WERI-Rb-1 (cell line): ENCODE data around the gene CCDC110.
"Not testable (repeated sequence)": the region's sequence is repeated elsewhere in the genome, so short reads cannot be mapped to it uniquely, and the experiment has no call there.

ENCODE experiments used
- DNase-seq: peaks from one replicate; pipeline ENCODE4 v3.0.0-alpha.2; 2020
- H3K27ac ChIP-seq: fragments of 250-450 bp; sonication (Bioruptor Pico); 2 replicates; pipeline ENCODE4 v1.5.1; 2020; ENCODE audit warnings: mild to moderate bottlenecking, moderate library complexity
- H3K27me3 ChIP-seq: fragments of 250-450 bp; sonication (Bioruptor Pico); 2 replicates; pipeline ENCODE4 v1.5.1; 2021; ENCODE audit warnings: mild to moderate bottlenecking, low read depth, moderate library complexity; ENCODE audit not compliant: insufficient read depth, severe bottlenecking
- H3K36me3 ChIP-seq: fragments of 250-450 bp; sonication (Bioruptor Pico); 2 replicates; pipeline ENCODE4 v1.5.1; 2020; ENCODE audit warnings: mild to moderate bottlenecking, moderate library complexity
- H3K4me3 ChIP-seq: 2 replicates; pipeline ENCODE4 v1.5.1; 2011; ENCODE audit warnings: low read depth, mild to moderate bottlenecking, control low read depth, low read length
- H3K9me3 ChIP-seq: fragments of 250-450 bp; sonication (Bioruptor Pico); 2 replicates; pipeline ENCODE4 v1.5.1; 2021; ENCODE audit warnings: mild to moderate bottlenecking, moderate library complexity; ENCODE audit not compliant: severe bottlenecking
- TF ChIP-seq, protein P1 (sequence below): IDR thresholded peaks from 2 replicates; pipeline ENCODE4 v1.5.1; 2011; ENCODE audit warnings: low read depth, mild to moderate bottlenecking, control low read depth, inconsistent platforms, low read length

CCDC110 gene

DNA sequence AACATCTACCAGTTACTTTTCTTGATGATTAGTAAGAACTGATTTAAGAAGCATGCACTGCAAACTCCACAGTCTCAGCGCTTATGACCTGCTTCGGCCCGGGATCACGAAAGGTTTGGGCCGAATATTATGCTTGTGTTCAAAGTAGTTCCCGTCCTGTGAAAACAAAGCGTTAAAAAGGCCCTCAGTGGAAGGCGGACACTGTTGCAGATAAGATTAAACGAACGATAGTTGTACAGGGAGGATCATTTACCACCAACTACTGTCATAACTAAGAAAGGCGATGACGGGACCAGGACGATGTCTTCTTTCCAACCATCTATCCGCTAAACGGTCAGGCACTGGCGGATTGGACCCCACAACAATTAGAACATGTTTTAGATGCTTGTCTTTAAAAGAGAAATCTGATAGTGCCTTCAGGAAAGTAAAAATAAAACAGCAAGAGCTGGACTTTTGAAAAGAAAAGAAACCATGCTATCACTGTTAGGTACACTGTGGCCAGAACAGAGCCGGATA lies 42.7 kb upstream of the CCDC110 start:
- Histone ChIP-seq H3K9me3 (no peaks in the 10 kb centered on the region), H3K27ac (no peak overlapping the region), H3K27me3 (no peaks in the 10 kb centered on the region), H3K36me3 (no peaks in the 10 kb centered on the region), H3K4me3 (no peak overlapping the region)
- TF ChIP-seq, protein P1, sequence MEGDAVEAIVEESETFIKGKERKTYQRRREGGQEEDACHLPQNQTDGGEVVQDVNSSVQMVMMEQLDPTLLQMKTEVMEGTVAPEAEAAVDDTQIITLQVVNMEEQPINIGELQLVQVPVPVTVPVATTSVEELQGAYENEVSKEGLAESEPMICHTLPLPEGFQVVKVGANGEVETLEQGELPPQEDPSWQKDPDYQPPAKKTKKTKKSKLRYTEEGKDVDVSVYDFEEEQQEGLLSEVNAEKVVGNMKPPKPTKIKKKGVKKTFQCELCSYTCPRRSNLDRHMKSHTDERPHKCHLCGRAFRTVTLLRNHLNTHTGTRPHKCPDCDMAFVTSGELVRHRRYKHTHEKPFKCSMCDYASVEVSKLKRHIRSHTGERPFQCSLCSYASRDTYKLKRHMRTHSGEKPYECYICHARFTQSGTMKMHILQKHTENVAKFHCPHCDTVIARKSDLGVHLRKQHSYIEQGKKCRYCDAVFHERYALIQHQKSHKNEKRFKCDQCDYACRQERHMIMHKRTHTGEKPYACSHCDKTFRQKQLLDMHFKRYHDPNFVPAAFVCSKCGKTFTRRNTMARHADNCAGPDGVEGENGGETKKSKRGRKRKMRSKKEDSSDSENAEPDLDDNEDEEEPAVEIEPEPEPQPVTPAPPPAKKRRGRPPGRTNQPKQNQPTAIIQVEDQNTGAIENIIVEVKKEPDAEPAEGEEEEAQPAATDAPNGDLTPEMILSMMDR = no peak
- no peak for DNase-seq

DNA sequence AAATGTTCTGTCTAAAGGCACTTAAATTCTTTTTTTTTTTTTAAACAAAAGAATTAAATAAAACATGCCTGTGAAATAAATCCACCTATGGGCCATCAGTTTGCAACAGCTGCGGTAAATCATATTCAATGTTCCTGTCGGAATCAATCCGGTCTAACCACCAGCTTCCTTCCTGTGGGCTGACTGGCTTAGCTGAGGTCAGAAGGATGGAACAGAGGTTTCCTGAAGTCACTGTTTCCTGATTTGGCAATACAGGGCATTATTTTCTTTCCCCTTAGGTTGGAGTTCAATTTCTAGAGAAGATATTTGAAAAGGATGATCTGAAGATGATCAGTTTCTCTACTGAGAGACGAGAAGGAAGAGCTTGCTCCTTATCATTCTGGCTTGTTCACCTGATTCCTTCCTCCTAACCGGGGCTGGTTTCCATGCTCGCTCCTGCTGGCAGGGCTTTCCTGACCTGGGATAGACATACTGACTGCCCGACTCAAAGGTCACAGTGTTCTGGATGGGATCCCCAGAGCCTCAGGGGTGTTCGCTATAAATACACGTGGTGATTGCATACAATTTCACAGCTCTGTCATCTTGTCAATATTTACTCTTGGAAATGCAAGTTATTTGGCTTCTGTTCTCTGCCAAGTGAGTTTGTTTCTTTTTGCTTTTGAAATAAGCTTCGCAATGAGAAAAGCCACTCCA lies 42.1 kb upstream of the CCDC110 start:
- DNase-seq = no peak
- TF ChIP-seq, protein P1 = no peak
- Histone ChIP-seq H3K27me3 (no peaks in the 10 kb centered on the region), H3K36me3 (no peaks in the 10 kb centered on the region), H3K27ac (no peak overlapping the region), H3K4me3 (no peak overlapping the region), H3K9me3 (no peaks in the 10 kb centered on the region)

DNA sequence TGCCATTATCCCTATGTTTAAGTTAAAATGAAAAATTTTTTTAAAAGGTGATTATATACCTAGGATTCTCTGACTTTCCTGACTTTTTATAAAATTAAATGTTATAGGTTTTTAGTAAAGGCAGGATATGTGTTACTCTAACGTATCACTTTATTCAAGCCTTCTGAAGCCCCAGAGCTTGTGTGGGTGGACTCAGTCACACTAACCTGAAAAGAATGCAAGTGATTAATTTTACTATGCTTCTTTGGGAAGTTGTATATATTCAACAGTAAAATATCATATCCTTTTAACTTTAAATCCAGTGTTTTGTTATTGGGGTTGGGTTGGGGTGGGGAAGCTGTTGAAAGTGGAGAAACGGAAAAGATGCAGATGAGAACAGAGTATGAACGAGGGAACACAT lies 41.0 kb upstream of the CCDC110 start:
- no peaks in the 10 kb centered on the region for H3K27me3 ChIP-seq
- H3K9me3 ChIP-seq = no peaks in the 10 kb centered on the region
- TF ChIP-seq, protein P1 = no peak
- no peak overlapping the region for H3K4me3 ChIP-seq
- H3K27ac ChIP-seq = no peak overlapping the region
- H3K36me3 ChIP-seq = no peaks in the 10 kb centered on the region
- DNase-seq = no peak

DNA sequence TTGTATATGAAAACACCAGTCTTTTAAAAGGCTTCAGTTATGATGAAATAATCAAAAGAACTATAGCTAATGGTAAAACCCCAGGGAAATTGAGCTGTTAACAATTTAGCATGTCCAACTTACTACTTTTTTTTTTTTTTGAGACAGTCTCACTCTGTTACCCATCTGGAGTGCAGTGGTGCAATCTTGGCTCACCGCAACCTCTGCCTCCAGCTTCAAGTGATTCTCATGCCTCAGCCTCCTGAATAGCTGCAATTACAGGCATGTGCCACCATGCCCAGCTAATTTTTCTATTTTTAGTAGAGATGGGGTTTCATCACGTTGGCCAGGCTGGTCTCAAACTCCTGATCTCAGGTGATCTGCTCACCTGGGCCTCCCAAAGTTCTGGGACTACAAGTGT lies 39.7 kb upstream of the CCDC110 start:
- not testable (repeated sequence) for DNase-seq, H3K27me3 ChIP-seq, H3K27ac ChIP-seq, H3K4me3 ChIP-seq, H3K36me3 ChIP-seq, H3K9me3 ChIP-seq

DNA sequence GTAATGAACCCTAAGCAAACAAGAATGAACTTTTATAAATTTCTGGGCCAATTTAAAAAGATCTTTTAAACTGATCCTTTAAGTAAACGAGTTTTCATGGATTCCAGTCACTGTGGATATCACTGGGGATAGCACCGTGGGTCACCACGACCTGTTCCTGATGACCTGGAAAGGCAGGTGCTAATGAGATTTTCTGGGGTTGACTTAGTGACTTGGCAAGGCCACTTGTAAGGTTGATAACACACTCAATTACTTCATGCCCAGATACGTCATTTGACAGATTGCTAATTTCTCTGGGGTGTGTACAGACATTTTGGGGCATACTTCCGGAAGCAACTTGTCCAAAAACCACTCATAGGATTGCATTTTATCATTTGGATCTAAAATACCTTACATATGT lies 39.3 kb upstream of the CCDC110 start:
- DNase-seq = no peak
- Histone ChIP-seq H3K9me3 (no peaks in the 10 kb centered on the region), H3K4me3 (no peak overlapping the region), H3K36me3 (no peaks in the 10 kb centered on the region), H3K27me3 (no peaks in the 10 kb centered on the region), H3K27ac (no peak overlapping the region)
- TF ChIP-seq, protein P1 = no peak

- no peak overlapping the region for H3K27ac ChIP-seq
- no peak for DNase-seq
- TF ChIP-seq, protein P1 = no peak
- H3K36me3 ChIP-seq = no peaks in the 10 kb centered on the region
- H3K4me3 ChIP-seq = no peak overlapping the region
- H3K27me3 ChIP-seq = no peaks in the 10 kb centered on the region
- H3K9me3 ChIP-seq = no peaks in the 10 kb centered on the region
Measured at GRCh38 chr4:185508181-185508580, 36.6 kb upstream of the CCDC110 start.
